SH-SY5Y (cell line): ENCODE measurements around the gene CENPT.

Source experiments
- GATA2 ChIP-seq: IDR thresholded peaks from 2 replicates; pipeline ENCODE4 v1.6.1; 2011; ENCODE audit warnings: mild to moderate bottlenecking, low read depth, low read length
- GATA3 ChIP-seq: IDR thresholded peaks from 2 replicates; pipeline ENCODE4 v1.6.1; 2011; ENCODE audit warnings: low read depth, mild to moderate bottlenecking, low read length, moderate library complexity

GRCh38 chr16:67882374-67883145, 35.1 kb upstream of the CENPT start:
- TF ChIP-seq GATA3 (no peak), GATA2 (no peak)
